HG02763 (cell line): ENCODE results near the gene PEAK3.

Experiments used
- ATAC-seq: cut with Tn5 transposase; IDR thresholded peaks from one replicate; pipeline ENCODE4 v1.9.1; 2021; ENCODE audit warnings: mild to moderate bottlenecking, moderate library complexity; ENCODE audit not compliant: unreplicated experiment

The PEAK3 gene

DNA sequence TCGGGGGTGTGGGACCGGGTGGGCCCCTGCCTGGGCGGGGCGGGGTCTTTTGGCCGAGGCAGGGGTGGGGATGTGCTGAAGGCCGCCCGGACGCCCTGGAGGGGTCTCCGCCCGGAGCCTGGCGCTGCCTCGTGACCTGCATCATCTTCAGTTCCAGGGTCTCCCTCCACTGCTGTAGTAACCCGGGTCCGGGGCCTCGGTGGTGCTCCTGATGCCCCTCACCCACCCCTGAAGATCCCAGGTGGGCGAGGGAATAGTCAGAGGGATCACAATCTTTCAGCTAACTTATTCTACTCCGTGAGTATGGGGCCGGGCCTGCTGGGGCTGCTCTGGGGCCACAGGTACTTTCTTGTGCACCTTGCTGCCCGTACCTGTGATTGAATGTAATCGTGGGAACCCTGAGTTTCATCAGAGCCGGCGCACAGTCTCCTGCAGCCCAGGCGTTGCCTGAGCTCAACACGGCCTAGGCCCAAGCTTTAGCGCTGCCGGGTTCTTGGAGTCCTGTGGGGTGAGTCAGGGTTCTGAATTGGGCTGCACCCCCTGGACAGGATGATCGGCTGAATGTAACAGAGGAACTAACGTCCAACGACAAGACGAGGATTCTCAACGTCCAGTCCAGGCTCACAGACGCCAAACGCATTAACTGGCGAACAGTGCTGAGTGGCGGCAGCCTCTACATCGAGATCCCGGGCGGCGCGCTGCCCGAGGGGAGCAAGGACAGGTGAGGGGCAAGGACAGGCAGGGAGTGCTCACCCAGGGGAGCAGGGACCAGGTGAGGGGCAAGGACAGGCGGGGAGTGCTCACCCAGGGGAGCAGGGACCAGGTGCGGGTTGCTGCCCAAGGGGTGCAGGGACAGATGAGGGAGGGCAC is 10.5 kb downstream of the PEAK3 start:
- no peak for ATAC-seq

DNA sequence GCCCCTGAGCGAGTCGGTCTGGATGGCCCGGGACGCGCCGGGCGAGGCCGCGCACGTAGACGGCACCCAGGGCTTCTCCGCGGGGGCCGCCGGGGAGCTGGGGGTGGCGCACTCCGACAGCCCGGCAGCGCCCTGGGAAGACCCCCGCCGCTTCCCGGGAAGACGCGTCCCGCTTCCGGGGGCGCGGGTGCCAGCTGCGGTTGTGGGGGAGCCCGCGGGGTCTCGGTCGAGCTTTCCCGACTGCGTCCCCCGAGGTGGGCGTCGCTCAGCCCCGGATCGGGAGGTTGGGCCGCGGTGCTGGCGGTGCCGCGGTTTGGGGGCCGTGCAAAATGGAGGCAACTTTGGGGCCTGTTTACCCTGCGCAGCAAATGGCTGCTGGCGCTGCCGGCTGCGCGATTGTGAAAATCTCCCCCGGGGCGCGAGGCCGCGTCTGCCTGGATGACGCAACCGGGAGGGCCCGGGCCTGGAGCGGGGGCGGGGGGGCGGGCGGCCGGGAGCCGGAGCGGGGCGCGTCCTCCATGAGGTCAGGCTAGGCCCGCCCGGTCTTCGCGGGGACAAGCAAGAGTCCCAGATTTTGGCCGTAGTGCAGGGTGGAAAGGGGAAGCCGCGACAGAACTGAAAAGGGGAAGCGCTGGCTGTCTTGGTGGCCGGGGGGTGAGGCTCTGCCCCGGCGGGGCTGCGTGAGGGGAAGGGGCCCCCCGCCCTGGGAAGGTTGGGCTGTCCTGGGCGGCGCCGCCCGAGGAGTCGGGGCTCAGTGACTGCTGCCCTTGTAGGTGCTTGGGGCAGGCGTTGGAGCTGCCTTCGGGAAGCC is 11.3 kb downstream of the PEAK3 start:
- no peak for ATAC-seq

DNA sequence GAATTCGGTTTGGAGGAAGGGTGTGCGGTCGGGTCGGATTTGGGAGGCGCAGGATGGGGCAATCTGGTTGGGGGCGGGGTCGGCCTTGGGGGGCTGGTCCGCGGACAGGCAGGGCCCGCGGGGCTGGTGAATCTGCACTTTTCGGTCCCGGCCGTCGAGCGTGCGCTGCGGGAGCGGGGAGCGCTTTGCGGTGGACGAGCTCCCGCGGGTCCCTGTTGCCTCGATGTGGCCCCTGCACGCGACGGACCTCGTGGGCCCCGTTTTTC is 11.9 kb downstream of the PEAK3 start:
- no peak for ATAC-seq

DNA sequence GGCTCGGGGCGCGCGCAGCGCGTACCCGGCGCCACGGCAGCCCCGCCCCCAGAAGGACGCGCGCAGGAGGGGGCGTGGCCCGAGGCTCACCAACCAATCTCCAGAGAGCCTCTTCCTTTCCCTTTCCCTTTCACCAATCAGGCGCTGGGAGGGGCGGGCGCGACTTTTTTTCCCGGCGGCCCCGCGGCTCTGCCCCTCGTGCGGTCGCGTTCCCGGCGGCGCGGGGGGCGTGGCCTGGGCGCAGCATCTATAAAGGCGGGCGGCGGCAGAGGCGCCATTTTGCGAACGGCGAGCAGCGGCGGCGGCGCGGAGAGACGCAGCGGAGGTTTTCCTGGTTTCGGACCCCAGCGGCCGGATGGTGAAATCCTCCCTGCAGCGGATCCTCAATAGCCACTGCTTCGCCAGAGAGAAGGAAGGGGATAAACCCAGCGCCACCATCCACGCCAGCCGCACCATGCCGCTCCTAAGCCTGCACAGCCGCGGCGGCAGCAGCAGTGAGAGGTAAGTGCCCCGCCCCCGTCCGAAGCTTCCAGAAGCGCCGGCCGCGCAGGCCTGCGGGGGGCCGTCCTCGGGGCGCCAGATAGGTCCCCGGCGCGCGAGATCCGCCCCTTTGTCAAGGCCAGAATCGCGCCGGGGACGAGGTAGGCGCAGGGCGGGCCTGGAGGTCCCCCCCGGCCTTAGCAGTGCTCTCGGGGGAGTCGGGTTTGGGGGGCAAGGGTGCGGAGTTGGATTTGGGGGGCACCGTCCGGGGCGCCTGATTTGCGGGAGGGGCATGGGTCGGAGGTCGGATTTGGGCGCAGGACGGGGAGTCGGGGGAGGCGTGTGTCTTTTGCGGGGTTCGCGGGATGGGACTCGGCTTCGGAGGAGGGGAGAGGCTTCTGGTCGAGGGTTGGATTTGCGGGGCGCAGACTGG is 12.5 kb downstream of the PEAK3 start:
- ATAC-seq = peak; percentile 72

DNA sequence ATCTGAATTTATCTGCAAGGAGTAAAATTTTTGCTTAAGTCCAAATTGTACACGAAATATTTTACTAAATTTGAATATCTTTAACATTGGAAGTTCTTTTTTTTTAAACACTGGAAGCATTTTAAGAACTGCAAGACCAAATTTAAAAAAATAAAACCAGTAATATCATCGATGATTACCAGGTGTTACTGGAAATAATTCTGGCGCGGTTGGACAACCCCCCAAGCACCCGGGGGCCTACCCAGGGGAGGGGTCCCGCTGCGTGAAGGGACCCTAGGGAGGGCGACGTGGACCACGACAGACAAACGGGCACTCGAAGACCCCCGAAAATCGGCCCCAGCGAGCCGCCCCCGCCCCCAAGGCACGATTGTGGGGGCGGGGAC is 13.1 kb downstream of the PEAK3 start:
- ATAC-seq = no peak

DNA sequence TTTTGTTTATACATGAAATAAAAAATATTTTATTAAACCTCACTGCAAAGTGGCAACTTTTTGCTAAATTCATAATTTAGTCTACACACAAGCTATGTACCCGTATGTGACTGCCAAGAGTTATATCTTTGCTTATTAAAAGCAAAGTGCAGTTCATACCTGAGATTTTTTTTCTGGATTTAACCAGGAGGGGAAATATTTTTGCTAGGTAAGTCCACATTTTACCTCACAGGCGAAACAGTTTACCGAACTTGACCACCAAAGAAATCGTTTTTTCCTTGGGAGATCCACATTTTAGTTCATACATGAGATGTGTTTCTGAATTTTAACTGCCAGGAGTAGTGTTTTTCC is 13.5 kb downstream of the PEAK3 start:
- no peak for ATAC-seq

- ATAC-seq = no peak
Measured at GRCh38 chr19:2266183-2266993, 15.6 kb downstream of the PEAK3 start.

GRCh38 chr19:2261438-2262172 is 20.4 kb downstream of the PEAK3 start:
- ATAC-seq = no peak

DNA sequence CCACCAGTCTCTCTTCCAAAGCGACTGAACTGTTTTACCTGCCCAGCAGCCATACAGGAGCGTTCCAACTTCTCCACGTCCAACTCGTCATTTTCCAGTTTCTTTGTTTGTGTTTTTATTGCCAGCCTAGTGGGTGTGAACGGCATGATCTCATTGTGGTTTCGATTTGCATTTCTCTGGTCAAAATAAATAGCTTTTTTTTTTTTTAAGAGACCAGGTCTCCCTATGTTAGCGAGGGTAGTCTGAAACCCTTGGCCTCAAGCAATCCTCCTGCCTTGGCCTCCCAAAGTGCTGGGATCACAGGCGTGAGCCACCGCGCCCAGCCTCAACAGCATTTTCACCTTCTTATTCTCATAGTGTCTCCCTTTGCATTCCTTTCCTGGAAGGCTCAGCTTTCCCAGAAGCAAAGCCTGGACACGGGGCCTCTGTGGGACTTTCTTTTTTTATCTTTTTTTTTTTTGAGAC is 21.6 kb downstream of the PEAK3 start:
- no peak for ATAC-seq

GRCh38 chr19:2259336-2259735 is 22.6 kb downstream of the PEAK3 start:
- no peak for ATAC-seq

GRCh38 chr19:2255982-2256685 is 25.8 kb downstream of the PEAK3 start, which contains the start of gene JSRP1:
TSS of gene JSRP1 (minus strand) at chr19:2256417. CDS start at chr19:2255314, 1,103 bp downstream.
- no peak for ATAC-seq

- ATAC-seq = no peak
Measured at GRCh38 chr19:2255112-2255845, 26.7 kb downstream of the PEAK3 start.

DNA sequence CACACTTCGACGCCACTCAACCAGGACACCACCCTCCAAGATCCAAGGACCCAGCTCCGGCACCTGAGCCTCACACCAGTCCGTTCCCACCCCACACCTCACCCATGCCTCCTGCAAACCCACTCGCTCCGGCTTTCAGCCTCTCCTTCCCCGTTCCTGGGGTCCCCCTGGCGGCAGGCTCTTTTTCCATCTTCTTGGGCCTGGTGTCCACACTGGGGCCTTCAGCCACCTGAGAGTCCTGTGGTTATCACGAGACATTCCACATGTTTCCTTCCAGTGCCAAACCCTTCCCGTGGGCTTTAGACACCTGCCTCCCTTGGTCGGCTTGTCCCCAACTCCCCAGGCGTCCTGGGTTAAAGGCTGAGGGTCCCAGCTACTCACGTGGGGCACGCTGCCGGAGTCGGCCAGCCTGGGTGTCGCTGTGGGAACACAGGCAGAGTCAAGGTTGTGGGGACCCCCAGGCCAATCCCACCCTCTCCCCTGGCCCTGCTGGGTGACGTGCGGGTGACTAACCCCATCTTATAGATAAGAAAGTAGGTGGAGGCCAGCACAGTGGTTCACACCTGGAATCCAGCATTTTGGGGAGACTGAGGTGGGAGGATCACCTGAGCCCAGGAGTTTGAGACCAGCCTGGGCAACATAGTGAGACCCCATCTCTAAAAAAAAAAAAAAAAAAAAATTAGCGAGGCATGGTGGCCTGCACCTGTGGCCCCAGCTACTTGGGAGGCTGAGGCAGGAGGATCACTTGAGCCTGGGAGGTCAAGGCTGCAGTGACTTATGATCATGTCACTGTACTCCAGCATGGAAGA is 27.7 kb downstream of the PEAK3 start:
- no peak for ATAC-seq

DNA sequence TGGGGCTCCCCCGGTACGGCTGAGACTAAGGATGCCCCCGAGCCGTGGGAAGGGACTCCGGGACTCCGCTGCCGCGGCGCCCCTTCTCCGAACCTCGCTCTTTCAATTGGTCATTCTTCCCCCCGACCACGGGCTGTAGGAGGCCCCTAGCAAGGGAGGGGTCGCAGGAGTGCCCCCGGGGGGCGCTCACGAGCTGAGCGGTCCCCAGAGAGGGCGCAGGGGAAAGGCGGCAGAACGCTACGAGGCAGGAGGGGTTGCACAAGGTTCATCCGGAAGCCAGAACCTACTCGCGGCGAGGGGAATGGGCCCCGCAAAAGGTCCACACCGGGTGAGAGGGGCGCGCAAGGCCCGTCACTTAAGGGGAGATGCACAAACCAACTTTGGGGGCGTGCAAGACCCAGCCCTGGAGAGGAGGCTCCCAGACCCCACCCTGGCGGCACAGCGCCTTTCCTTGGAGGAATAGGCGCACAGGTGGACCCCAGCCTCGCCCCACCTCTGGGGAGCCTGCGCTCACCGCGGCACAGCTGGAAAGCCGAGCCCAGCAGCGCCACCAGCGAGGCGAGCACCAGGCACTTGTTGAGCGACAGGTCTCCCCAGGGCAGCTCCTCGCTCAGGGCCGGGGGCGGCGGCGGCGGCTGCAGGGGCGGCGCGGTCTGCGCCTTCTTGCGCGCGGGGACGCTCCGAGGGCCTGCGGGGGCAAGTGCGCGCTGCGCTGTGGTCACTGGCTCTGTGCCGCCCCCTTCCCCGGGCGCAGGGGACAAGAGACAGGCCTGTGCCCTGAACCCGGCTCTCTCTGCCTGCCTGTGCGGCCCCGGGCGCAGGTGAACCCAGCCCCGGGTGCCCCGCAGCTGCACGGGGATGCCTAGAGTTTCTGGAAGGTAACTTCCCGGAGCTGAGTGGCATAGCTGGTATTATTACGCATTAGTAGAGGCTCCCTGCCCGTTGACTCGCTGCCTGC is 28.6 kb downstream of the PEAK3 start:
- no peak for ATAC-seq

- ATAC-seq = no peak
Measured at GRCh38 chr19:2252797-2253105, 29.2 kb downstream of the PEAK3 start.

GRCh38 chr19:2252055-2252796 is 29.7 kb downstream of the PEAK3 start:
- no peak for ATAC-seq
